Fibroblast of mammary gland (primary cell): ENCODE data around the gene CDK6.

Source experiments
- DNase-seq: peaks from one replicate; pipeline ENCODE4 v3.0.0-alpha.2; 2010; ENCODE audit warnings: low read depth
- H3K4me3 ChIP-seq: 2 replicates; pipeline ENCODE4 v1.5.1; 2011; ENCODE audit warnings: low read depth, mild to moderate bottlenecking, low read length, moderate library complexity; ENCODE audit not compliant: control insufficient read depth
- TF ChIP-seq, protein P1 (sequence below): conservative IDR thresholded peaks from 2 replicates; pipeline ENCODE4 v1.5.1; 2011; ENCODE audit warnings: low read depth, low read length, inconsistent platforms; ENCODE audit not compliant: control insufficient read depth, insufficient read depth

Gene CDK6

GRCh38 chr7:92621561-92622023, 214.8 kb downstream of the CDK6 start:
- TF ChIP-seq, protein P1, sequence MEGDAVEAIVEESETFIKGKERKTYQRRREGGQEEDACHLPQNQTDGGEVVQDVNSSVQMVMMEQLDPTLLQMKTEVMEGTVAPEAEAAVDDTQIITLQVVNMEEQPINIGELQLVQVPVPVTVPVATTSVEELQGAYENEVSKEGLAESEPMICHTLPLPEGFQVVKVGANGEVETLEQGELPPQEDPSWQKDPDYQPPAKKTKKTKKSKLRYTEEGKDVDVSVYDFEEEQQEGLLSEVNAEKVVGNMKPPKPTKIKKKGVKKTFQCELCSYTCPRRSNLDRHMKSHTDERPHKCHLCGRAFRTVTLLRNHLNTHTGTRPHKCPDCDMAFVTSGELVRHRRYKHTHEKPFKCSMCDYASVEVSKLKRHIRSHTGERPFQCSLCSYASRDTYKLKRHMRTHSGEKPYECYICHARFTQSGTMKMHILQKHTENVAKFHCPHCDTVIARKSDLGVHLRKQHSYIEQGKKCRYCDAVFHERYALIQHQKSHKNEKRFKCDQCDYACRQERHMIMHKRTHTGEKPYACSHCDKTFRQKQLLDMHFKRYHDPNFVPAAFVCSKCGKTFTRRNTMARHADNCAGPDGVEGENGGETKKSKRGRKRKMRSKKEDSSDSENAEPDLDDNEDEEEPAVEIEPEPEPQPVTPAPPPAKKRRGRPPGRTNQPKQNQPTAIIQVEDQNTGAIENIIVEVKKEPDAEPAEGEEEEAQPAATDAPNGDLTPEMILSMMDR, result no peak
- H3K4me3 ChIP-seq, result no peak overlapping the region
- no peak for DNase-seq

DNA sequence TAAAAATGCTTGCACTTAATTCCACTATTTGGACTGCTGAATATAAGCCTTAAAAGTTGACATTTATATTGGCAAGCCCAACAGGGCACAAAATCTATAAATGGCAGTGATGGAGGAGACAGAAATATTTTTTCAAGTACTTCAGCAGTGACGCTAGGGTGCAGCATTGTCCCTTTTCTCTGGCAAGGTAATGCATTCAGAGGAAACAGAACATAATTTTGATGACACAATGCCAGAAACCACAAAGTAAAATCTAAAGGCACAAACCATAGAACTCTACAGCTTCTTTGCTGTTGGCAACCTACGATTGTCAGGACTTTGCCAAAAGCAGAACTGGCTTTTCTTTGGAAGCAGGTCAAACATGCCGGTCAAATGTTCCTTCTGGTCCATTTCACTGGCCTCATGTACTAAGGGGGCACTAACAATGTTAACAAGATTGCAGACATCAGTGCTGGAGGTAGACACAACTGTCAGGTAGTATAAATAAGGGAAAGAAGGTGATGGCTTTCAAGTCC, 215.3 kb downstream of the CDK6 start:
- DNase-seq, result peak; percentile 94

GRCh38 chr7:92615861-92616260, 220.5 kb downstream of the CDK6 start:
- H3K4me3 ChIP-seq, result no peak overlapping the region
- no peak for DNase-seq
- TF ChIP-seq, protein P1, result no peak

More for the DNA sequence above, 215.3 kb downstream of the CDK6 start:
- H3K4me3 ChIP-seq, result no peak overlapping the region
- TF ChIP-seq, protein P1, result peak; percentile 79

GRCh38 chr7:92614660-92615174, 221.7 kb downstream of the CDK6 start:
- TF ChIP-seq, protein P1, result no peak
- no peak overlapping the region for H3K4me3 ChIP-seq
- DNase-seq, result peak; percentile 34

DNA sequence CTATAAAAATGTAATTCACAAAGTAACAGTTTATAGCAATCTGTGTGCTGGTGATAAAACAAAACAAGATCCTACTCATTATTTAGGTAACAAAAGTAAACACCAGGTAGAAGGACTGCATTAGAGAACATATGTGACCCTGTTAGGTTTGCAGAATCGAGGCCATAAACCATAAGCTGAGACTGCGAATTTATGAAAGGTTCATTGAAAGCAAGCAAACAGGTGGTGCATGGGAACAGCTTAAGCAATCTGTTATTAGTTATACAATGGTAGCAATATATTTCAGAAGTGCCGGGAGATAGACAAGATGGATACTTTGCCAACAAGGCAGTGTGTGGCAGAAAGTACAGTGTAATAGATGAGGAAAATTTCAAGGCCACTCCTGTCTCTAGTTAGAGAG, 222.7 kb downstream of the CDK6 start:
- TF ChIP-seq, protein P1, result no peak
- no peak overlapping the region for H3K4me3 ChIP-seq
- DNase-seq, result no peak

DNA sequence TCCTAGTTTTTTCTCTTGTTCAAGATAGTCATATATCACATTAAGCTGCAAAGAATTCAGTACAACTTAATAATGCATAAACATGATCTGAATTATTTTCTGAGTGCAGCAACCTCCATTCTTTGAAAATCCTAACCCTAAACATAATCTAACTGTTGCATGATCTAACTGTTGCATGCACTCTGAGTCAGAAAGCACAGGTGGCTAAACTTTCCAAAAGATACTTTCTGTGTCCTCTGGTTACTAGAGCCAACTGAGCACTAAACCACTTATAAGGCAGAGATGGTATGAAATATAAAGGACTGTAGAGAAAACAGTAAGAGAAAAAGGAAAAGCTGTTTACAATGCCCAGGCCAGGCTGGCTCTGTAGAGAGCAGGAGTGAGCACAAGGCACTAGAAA, 223.2 kb downstream of the CDK6 start:
- DNase-seq, result no peak
- H3K4me3 ChIP-seq, result no peak overlapping the region
- TF ChIP-seq, protein P1, result no peak

GRCh38 chr7:92612501-92612900, 223.9 kb downstream of the CDK6 start:
- TF ChIP-seq, protein P1, result no peak
- no peak overlapping the region for H3K4me3 ChIP-seq
- peak; percentile 49 for DNase-seq
